Panc1 (cell line): Measurements from ENCODE around the gene ABLIM2.

Experiments used
- POLR2AphosphoS5 ChIP-seq: IDR thresholded peaks from 2 replicates; pipeline ENCODE4 v1.6.1; 2012; ENCODE audit warnings: mild to moderate bottlenecking, low read depth, low read length, moderate library complexity
- SIN3A ChIP-seq: IDR thresholded peaks from 2 replicates; pipeline ENCODE4 v1.6.1; 2012; ENCODE audit warnings: low read depth, mild to moderate bottlenecking, low read length, moderate library complexity, borderline replicate concordance; ENCODE audit not compliant: insufficient read depth
- TCF7L2 ChIP-seq: IDR thresholded peaks from 2 replicates; pipeline ENCODE4 v1.6.1; 2011; ENCODE audit warnings: mild to moderate bottlenecking, low read depth, low read length, inconsistent platforms
- TF ChIP-seq, protein P1 (sequence below): fragments of 450-650 bp; IDR thresholded peaks from 2 replicates; pipeline ENCODE4 v1.5.1; 2017; ENCODE audit warnings: mild to moderate bottlenecking
- TF ChIP-seq, protein P2 (sequence below), 2 experiments: IDR thresholded peaks; 2 replicates each; pipeline ENCODE4 v1.6.1; 2011 to 2012; ENCODE audit warnings: low read depth in 2 of 2, control low read depth in 1 of 2, low read length in 1 of 2, mild to moderate bottlenecking in 1 of 2, moderate library complexity in 1 of 2; ENCODE audit not compliant: insufficient read depth in 1 of 2

DNA sequence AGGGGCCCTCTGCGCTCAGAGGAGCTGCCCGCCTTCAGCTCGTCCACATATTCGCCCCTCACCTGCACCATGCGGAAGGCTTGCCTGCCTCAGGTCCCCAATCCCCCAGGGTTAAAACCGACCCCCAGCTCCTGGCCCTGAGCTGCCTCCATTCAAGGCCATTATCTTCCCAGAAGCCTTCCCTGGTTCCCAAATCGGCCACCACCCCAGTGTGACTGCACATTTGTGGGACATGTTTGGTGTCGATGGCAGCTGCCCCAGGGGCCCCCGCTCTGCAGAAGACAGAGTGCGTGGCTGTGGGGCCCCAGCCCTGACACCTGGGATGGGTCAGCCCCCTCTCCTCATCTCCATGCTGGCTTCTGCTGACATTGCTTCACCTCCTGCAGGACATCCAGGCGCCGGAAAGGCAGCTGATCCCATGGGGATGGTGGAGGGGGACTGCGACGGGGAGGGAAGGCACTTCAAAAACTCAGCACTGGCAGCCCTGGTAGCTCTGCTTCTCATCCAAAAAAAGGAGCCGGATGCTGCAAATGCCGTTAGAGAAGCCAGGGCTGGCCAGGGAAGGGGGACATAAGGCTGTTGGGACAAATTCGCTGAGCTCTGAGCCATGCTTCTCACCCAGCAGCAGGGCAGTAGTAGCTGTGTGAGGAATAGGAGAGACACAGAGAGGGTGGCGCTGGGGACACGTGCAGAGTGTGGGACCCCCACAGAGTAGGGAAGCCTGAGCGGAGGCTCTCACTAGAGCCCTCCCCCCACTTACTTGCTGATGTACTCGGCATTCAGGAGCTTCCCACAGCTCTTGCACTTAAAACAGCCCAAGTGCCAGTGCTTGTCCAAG is 78.5 kb downstream of the ABLIM2 start:
- TF ChIP-seq, protein P1, sequence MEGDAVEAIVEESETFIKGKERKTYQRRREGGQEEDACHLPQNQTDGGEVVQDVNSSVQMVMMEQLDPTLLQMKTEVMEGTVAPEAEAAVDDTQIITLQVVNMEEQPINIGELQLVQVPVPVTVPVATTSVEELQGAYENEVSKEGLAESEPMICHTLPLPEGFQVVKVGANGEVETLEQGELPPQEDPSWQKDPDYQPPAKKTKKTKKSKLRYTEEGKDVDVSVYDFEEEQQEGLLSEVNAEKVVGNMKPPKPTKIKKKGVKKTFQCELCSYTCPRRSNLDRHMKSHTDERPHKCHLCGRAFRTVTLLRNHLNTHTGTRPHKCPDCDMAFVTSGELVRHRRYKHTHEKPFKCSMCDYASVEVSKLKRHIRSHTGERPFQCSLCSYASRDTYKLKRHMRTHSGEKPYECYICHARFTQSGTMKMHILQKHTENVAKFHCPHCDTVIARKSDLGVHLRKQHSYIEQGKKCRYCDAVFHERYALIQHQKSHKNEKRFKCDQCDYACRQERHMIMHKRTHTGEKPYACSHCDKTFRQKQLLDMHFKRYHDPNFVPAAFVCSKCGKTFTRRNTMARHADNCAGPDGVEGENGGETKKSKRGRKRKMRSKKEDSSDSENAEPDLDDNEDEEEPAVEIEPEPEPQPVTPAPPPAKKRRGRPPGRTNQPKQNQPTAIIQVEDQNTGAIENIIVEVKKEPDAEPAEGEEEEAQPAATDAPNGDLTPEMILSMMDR: no peak
- TF ChIP-seq, protein P2, sequence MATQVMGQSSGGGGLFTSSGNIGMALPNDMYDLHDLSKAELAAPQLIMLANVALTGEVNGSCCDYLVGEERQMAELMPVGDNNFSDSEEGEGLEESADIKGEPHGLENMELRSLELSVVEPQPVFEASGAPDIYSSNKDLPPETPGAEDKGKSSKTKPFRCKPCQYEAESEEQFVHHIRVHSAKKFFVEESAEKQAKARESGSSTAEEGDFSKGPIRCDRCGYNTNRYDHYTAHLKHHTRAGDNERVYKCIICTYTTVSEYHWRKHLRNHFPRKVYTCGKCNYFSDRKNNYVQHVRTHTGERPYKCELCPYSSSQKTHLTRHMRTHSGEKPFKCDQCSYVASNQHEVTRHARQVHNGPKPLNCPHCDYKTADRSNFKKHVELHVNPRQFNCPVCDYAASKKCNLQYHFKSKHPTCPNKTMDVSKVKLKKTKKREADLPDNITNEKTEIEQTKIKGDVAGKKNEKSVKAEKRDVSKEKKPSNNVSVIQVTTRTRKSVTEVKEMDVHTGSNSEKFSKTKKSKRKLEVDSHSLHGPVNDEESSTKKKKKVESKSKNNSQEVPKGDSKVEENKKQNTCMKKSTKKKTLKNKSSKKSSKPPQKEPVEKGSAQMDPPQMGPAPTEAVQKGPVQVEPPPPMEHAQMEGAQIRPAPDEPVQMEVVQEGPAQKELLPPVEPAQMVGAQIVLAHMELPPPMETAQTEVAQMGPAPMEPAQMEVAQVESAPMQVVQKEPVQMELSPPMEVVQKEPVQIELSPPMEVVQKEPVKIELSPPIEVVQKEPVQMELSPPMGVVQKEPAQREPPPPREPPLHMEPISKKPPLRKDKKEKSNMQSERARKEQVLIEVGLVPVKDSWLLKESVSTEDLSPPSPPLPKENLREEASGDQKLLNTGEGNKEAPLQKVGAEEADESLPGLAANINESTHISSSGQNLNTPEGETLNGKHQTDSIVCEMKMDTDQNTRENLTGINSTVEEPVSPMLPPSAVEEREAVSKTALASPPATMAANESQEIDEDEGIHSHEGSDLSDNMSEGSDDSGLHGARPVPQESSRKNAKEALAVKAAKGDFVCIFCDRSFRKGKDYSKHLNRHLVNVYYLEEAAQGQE (IDR thresholded peaks at IDR 0.05; ENCODE audit: insufficient read depth in 1 of 2, low read depth in 2 of 2, low read length in 1 of 2): no peak
- TF ChIP-seq POLR2AphosphoS5 (no peak), SIN3A (no peak), TCF7L2 (no peak)
